K562 (cell line): ENCODE measurements around the gene PRKAG1. TPM values are rescaled to one million over a fixed set of nuclear protein-coding genes. Genes with fewer than 3 reads are reported as not detected.

Experiments
- FOS ChIP-seq: IDR thresholded peaks from 3 replicates; pipeline ENCODE4 v1.6.1; 2011; ENCODE audit not compliant: insufficient read length; ENCODE audit errors: extremely low read depth
- FOSL1 ChIP-seq: fragments of 200-800 bp; sonication (Bioruptor generic); conservative IDR thresholded peaks from 2 replicates; pipeline ENCODE4 v1.6.1; 2016; ENCODE audit warnings: missing genetic modification characterization, missing compliant biosample characterization
- FOXP1 ChIP-seq: sonication (generic); formaldehyde crosslinking; IDR thresholded peaks from 2 replicates; pipeline ENCODE4 v1.8.0; 2022; ENCODE audit warnings: mild to moderate bottlenecking, missing genetic modification reagents
- GABPA ChIP-seq: fragments of 200-800 bp; sonication (Bioruptor generic); conservative IDR thresholded peaks from 2 replicates; pipeline ENCODE4 v1.6.1; 2016; ENCODE audit warnings: low read depth, missing genetic modification characterization, missing compliant biosample characterization
- GATAD2A ChIP-seq: fragments of 450-650 bp; IDR thresholded peaks from 2 replicates; pipeline ENCODE4 v1.6.1; 2017
- MCM5 ChIP-seq: fragments of 450-650 bp; IDR thresholded peaks from 2 replicates; pipeline ENCODE4 v1.6.1; 2016; ENCODE audit warnings: low read depth
- NR4A1 ChIP-seq, 2 experiments: fragments of 250-450 bp in 1 of 2; fragments of 450-650 bp in 1 of 2; sonication (Bioruptor Pico) in 1 of 2; IDR thresholded peaks; 2 replicates each; pipeline versions ENCODE4 v1.4.0 to v1.6.1; 2016 to 2020; ENCODE audit warnings: mild to moderate bottlenecking in 2 of 2, missing compliant biosample characterization in 1 of 2, missing genetic modification characterization in 1 of 2, moderate library complexity in 1 of 2
- PBX2 ChIP-seq, 2 experiments: IDR thresholded peaks in 1 of 2; conservative IDR thresholded peaks in 1 of 2; 2 replicates each; pipeline ENCODE4 v1.6.1; 2016; ENCODE audit warnings: low read depth in 2 of 2, mild to moderate bottlenecking in 1 of 2, missing compliant biosample characterization in 1 of 2, missing genetic modification characterization in 1 of 2, moderate library complexity in 1 of 2
- POLR2AphosphoS2 ChIP-seq: IDR thresholded peaks from 2 replicates; pipeline ENCODE4 v1.6.1; 2012; ENCODE audit warnings: low read length, improper control_type of control experiment
- SFPQ ChIP-seq: fragments of 200-400 bp; formaldehyde crosslinking; IDR thresholded peaks from 2 replicates; pipeline ENCODE4 v1.6.1; 2017; ENCODE audit warnings: mild to moderate bottlenecking, low read depth, low read length, moderate library complexity
- TCF15 ChIP-seq: fragments of 250-450 bp; sonication (Bioruptor Pico); IDR thresholded peaks from 2 replicates; pipeline ENCODE4 v1.8.0; 2022; ENCODE audit warnings: moderate library complexity, mild to moderate bottlenecking, inconsistent platforms
- TRIM25 ChIP-seq: fragments of 450-650 bp; IDR thresholded peaks from 2 replicates; pipeline ENCODE4 v1.7.0; 2016; ENCODE audit warnings: borderline replicate concordance
- ZBTB12 ChIP-seq: fragments of 250-450 bp; sonication (Bioruptor Pico); IDR thresholded peaks from 2 replicates; pipeline ENCODE4 v1.4.0; 2020
- ZNF263 ChIP-seq: sonication (generic); formaldehyde crosslinking; IDR thresholded peaks from 2 replicates; pipeline ENCODE4 v1.8.0; 2022; ENCODE audit warnings: mild to moderate bottlenecking, missing genetic modification reagents, borderline replicate concordance
- ZNF280A ChIP-seq: fragments of 450-650 bp; IDR thresholded peaks from 2 replicates; pipeline ENCODE4 v1.6.1; 2018; ENCODE audit warnings: mild to moderate bottlenecking, low read depth; ENCODE audit not compliant: partially characterized antibody
- ZNF316 ChIP-seq: fragments of 450-650 bp; IDR thresholded peaks from 2 replicates; pipeline ENCODE4 v1.6.1; 2016
- polyA plus RNA-seq, 8 experiments: library from polyadenylated mRNA; depleted of rRNA in 4 of 8; stranded (reverse) in 5 of 8; unstranded in 3 of 8; fragments of >200 nt; fragmentation: Nextera tagmentation in 2 of 8; fragmentation: Illumina TruSeq in 1 of 8; extraction: Ambion mirVana in 2 of 8; extraction: Trizol in 1 of 8; gene quantifications; 2 replicates each; pipeline versions ENCODE4 v1.2.1 to v1.2.3, GENCODE V29; 2011 to 2014; ENCODE audit warnings: inconsistent platforms in 1 of 8, missing spikeins in 1 of 8
- total RNA-seq, 7 experiments: library from RNA; depleted of rRNA in 6 of 7; stranded (reverse); fragments of >200 nt in 6 of 7; fragmentation: Illumina TruSeq in 2 of 7; extraction: Trizol in 2 of 7; gene quantifications; 2 replicates each; pipeline versions ENCODE4 v1.2.1 to v1.2.3, GENCODE V29; 2011 to 2021; ENCODE audit warnings: low replicate concordance in 1 of 7

PRKAG1 gene
- total and polyA plus RNA-seq, 9 of the 15 experiments (the other 6 are each of a cell fraction or from before 2014, with no cell fraction given) = 51.1 to 126 (median 79.1) TPM

- TF ChIP-seq MCM5 (no peak), GABPA (tag) (no peak), ZNF316 (no peak), ZNF263 (CRISPR knock-in tag) (peak; percentile 17; the same call in 1 of the 2 replicates), NR4A1 (CRISPR knock-in tag; IDR thresholded peaks at IDR 0.05) (no peak), NR4A1 (tag; IDR thresholded peaks at IDR 0.05) (no peak), TCF15 (CRISPR knock-in tag) (no peak), ZBTB12 (no peak), FOSL1 (tag) (no peak), TRIM25 (no peak), FOS (no peak), SFPQ (no peak), ZNF280A (no peak), GATAD2A (peak; percentile 69; the same call in 1 of the 2 replicates), FOXP1 (CRISPR knock-in tag) (peak; percentile 65; the same call in 1 of the 2 replicates), POLR2AphosphoS2 (no peak), PBX2 (CRISPR knock-in tag; IDR thresholded peaks at IDR 0.05; ENCODE audit: low read depth) (no peak), PBX2 (tag; conservative IDR thresholded peaks at IDR 0.05; ENCODE audit: low read depth) (no peak)
Measured at GRCh38 chr12:48956279-48957140, 62.1 kb downstream of the PRKAG1 start (continued).
